H9 (cell line): Measurements from ENCODE around the gene LMX1B. TPM values are rescaled to one million over a fixed set of nuclear protein-coding genes. Genes with fewer than 3 reads are reported as not detected.

Experiments
- DNase-seq: peaks from one replicate; pipeline ENCODE4 v3.0.0-alpha.2; 2017
- H2AFZ ChIP-seq: one replicate; pipeline ENCODE4 v1.6.1; 2013; ENCODE audit warnings: mild to moderate bottlenecking, low read length, control low read depth, moderate library complexity
- H2AK5ac ChIP-seq: 2 replicates; pipeline ENCODE4 v1.6.1; 2013; ENCODE audit warnings: low read length, control low read depth, mixed read lengths; ENCODE audit not compliant: insufficient read length
- H2BK120ac ChIP-seq: one replicate; pipeline ENCODE4 v1.6.1; 2013; ENCODE audit warnings: low read depth, mild to moderate bottlenecking, low read length, control low read depth, inconsistent platforms; ENCODE audit not compliant: poor library complexity, severe bottlenecking
- H2BK12ac ChIP-seq: 2 replicates; pipeline ENCODE4 v1.6.1; 2013; ENCODE audit warnings: low read length, control low read depth, mixed read lengths, low read depth; ENCODE audit not compliant: insufficient read length
- H2BK15ac ChIP-seq: 2 replicates; pipeline ENCODE4 v1.6.1; 2013; ENCODE audit warnings: low read depth, low read length, control low read depth
- H2BK20ac ChIP-seq: one replicate; pipeline ENCODE4 v1.6.1; 2013; ENCODE audit warnings: low read depth, mild to moderate bottlenecking, low read length, control low read depth, inconsistent platforms; ENCODE audit not compliant: poor library complexity, severe bottlenecking
- H2BK5ac ChIP-seq: 2 replicates; pipeline ENCODE4 v1.6.1; 2013; ENCODE audit warnings: low read length, control low read depth, mixed read lengths; ENCODE audit not compliant: insufficient read length
- H3K14ac ChIP-seq: 2 replicates; pipeline ENCODE4 v1.6.1; 2013; ENCODE audit warnings: low read length, control low read depth; ENCODE audit not compliant: insufficient read depth
- H3K18ac ChIP-seq: 2 replicates; pipeline ENCODE4 v1.6.1; 2013; ENCODE audit warnings: low read depth, mild to moderate bottlenecking, mixed read lengths, low read length, control low read depth; ENCODE audit not compliant: insufficient read length
- H3K23ac ChIP-seq: 2 replicates; pipeline ENCODE4 v1.6.1; 2013; ENCODE audit warnings: low read length, control low read depth, mixed read lengths, low read depth; ENCODE audit not compliant: insufficient read length
- H3K23me2 ChIP-seq: 2 replicates; pipeline ENCODE4 v1.6.1; 2013; ENCODE audit warnings: low read depth, mild to moderate bottlenecking, mixed read lengths, low read length, control low read depth; ENCODE audit not compliant: insufficient read length, poor library complexity, severe bottlenecking
- H3K27ac ChIP-seq: 2 replicates; pipeline ENCODE4 v1.5.1; 2013; ENCODE audit warnings: low read length, control low read depth, mixed read lengths, low read depth; ENCODE audit not compliant: insufficient read length
- H3K27me3 ChIP-seq: 2 replicates; pipeline ENCODE4 v1.6.1; 2013; ENCODE audit warnings: low read length, control low read depth, inconsistent platforms; ENCODE audit not compliant: insufficient read depth
- H3K4ac ChIP-seq: 2 replicates; pipeline ENCODE4 v1.6.1; 2013; ENCODE audit warnings: low read depth, mild to moderate bottlenecking, control low read depth, inconsistent platforms, low read length, moderate library complexity
- H3K4me1 ChIP-seq: 2 replicates; pipeline ENCODE4 v1.6.1; 2013; ENCODE audit warnings: low read length, control low read depth, inconsistent platforms; ENCODE audit not compliant: insufficient read depth
- H3K4me2 ChIP-seq: 2 replicates; pipeline ENCODE4 v1.6.1; 2013; ENCODE audit warnings: low read length, control low read depth, mixed read lengths; ENCODE audit not compliant: insufficient read length, insufficient read depth
- H3K56ac ChIP-seq: 2 replicates; pipeline ENCODE4 v1.6.1; 2013; ENCODE audit warnings: low read depth, mild to moderate bottlenecking, mixed read lengths, low read length, control low read depth; ENCODE audit not compliant: insufficient read length
- H3K79me1 ChIP-seq: 2 replicates; pipeline ENCODE4 v1.6.1; 2013; ENCODE audit warnings: low read depth, mild to moderate bottlenecking, moderate library complexity, low read length, control low read depth, inconsistent platforms; ENCODE audit not compliant: insufficient read depth, poor library complexity, severe bottlenecking
- H3K79me2 ChIP-seq: 2 replicates; pipeline ENCODE4 v1.6.1; 2013; ENCODE audit warnings: low read length, control low read depth, inconsistent platforms; ENCODE audit not compliant: insufficient read depth
- H3K9ac ChIP-seq: 2 replicates; pipeline ENCODE4 v1.6.1; 2013; ENCODE audit warnings: low read length, control low read depth, mixed read lengths; ENCODE audit not compliant: insufficient read length; ENCODE audit errors: extremely low read depth
- H3K9me3 ChIP-seq: one replicate; pipeline ENCODE4 v1.6.1; 2013; ENCODE audit warnings: low read depth, low read length, inconsistent platforms; ENCODE audit not compliant: control insufficient read depth
- H3T11ph ChIP-seq: one replicate; pipeline ENCODE4 v1.6.1; 2013; ENCODE audit warnings: mild to moderate bottlenecking, low read length, control low read depth, inconsistent platforms
- H4K20me1 ChIP-seq: one replicate; pipeline ENCODE4 v1.6.1; 2013; ENCODE audit not compliant: control insufficient read depth, insufficient read length, insufficient read depth
- H4K5ac ChIP-seq: 2 replicates; pipeline ENCODE4 v1.6.1; 2013; ENCODE audit warnings: low read depth, mild to moderate bottlenecking, mixed read lengths, low read length, control low read depth; ENCODE audit not compliant: insufficient read length
- H4K8ac ChIP-seq: replicated peaks from 2 replicates; pipeline ENCODE4 v1.6.1; 2013; ENCODE audit warnings: low read length, control low read depth, mixed read lengths, low read depth; ENCODE audit not compliant: insufficient read length
- H4K91ac ChIP-seq: 2 replicates; pipeline ENCODE4 v1.6.1; 2013; ENCODE audit warnings: low read depth, mild to moderate bottlenecking, moderate library complexity, mixed read lengths, low read length, control low read depth; ENCODE audit not compliant: insufficient read length
- H3K27ac Mint-ChIP-seq, 3 experiments: 2 replicates in 2 of 3; 3 replicates in 1 of 3; pipeline ENCODE4 v1.8.0; 2020 to 2021; ENCODE audit warnings: mixed read lengths in 3 of 3, mild to moderate bottlenecking in 1 of 3, moderate library complexity in 1 of 3
- H3K27me3 Mint-ChIP-seq: 2 replicates; pipeline ENCODE4 v1.8.0; 2021; ENCODE audit warnings: low read depth, mild to moderate bottlenecking, moderate library complexity, mixed read lengths
- H3K36me3 Mint-ChIP-seq, 3 experiments: 2 replicates in 2 of 3; 3 replicates in 1 of 3; pipeline ENCODE4 v1.8.0; 2020 to 2021; ENCODE audit warnings: low read depth in 3 of 3, mixed read lengths in 3 of 3; ENCODE audit not compliant: insufficient read depth in 1 of 3
- H3K4me1 Mint-ChIP-seq, 2 experiments: 2 replicates each; pipeline ENCODE4 v1.8.0; 2020; ENCODE audit warnings: mixed read lengths in 2 of 2
- H3K4me3 Mint-ChIP-seq, 2 experiments: 2 replicates in 1 of 2; 3 replicates in 1 of 2; pipeline ENCODE4 v1.8.0; 2020 to 2021; ENCODE audit warnings: mild to moderate bottlenecking in 2 of 2, mixed read lengths in 2 of 2, moderate library complexity in 1 of 2
- H3K9me3 Mint-ChIP-seq, 2 experiments: 2 replicates in 1 of 2; 3 replicates in 1 of 2; pipeline ENCODE4 v1.8.0; 2020; ENCODE audit warnings: mild to moderate bottlenecking in 2 of 2, mixed read lengths in 2 of 2, moderate library complexity in 1 of 2
- WGBS: extraction: QIAGEN DNeasy Blood & Tissue Kit; methylation state at CpG from one replicate; pipeline ENCODE4 v1.1.7; 2013; ENCODE audit warnings: missing lambda C conversion rate, low lambda C conversion rate, mixed read lengths; ENCODE audit not compliant: insufficient read length; ENCODE audit errors: extremely low coverage; 5-methylcytosine and 5-hydroxymethylcytosine counted together
- total RNA-seq: library from RNA; stranded (reverse); gene quantifications from 2 replicates; pipeline ENCODE4 v1.2.1, GENCODE V29; 2021
- TF ChIP-seq, protein P1 (sequence below): fragments of 200-600 bp; sonication (generic); conservative IDR thresholded peaks from 3 replicates; pipeline ENCODE4 v1.8.0; 2021; ENCODE audit warnings: antibody characterized with exemption, mild to moderate bottlenecking

LMX1B gene
- total RNA-seq, 1 experiment from 2014 or later: 0.85 TPM

DNA sequence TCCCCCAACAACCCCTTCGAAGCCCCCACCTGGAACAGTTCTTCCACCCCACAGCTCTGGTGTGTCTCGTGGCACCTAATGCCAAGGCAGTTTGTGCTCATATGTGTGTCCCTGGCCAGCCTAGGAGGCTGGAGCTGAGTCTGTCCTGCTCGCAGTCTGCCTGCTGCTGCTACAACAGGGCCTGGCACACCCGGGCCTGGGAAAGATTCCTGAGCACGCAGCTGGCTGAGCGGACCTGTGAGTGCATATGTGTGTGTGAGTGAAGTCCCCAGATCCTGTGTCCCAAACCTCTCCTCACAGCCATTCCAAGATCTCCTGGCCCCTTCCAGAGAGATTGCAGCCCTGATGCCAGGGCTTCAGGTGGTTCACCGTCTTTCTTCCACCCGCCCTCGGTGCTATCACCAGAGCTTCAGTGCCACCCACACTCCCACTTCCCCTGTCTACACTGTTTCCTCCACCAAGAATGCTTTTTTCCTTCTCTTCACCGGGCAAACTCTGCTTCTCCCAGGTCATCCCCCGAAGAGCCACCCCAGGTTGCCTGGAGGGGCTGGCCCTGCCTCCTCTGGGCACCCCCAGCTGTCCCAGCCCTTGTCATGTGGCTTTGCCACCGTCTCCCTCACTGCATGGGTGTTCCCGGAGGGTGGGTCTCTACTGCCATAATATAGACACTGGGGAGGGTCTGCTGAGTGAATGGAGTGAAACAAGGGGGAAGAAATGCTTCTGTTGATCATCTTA lies 28.4 kb downstream of the LMX1B start:
- Mint-ChIP-seq H3K27ac (no peak overlapping the region; a peak in 1 of 7 replicates), H3K9me3 (no peaks in the 10 kb centered on the region), H3K4me3 (0 out of 5 replicates have a peak overlapping the region, but pooled peaks of 1 of the 2 experiments have one; percentile 43), H3K4me1 (peaks cover 19 to 47% of the 10 kb centered on the region in 2 experiments), H3K36me3 (no peaks in the 10 kb centered on the region; a peak in 1 of 7 replicates), H3K27me3 (peaks cover 99% of the 10 kb centered on the region)
- H3K79me1 ChIP-seq: no peaks in the 10 kb centered on the region
- no peak overlapping the region for H2BK15ac ChIP-seq
- peaks cover 12% of the 10 kb centered on the region; the same call in 1 of the 2 replicates for H3K27me3 ChIP-seq
- H2AFZ ChIP-seq: no peak overlapping the region
- no peak for DNase-seq
- no peaks in the 10 kb centered on the region for H3K9me3 ChIP-seq
- no peak overlapping the region for H2BK120ac ChIP-seq
- H3K4me2 ChIP-seq: no peak overlapping the region
- H3K23ac ChIP-seq: no peak overlapping the region
- no peak overlapping the region for H2AK5ac ChIP-seq
- H3K56ac ChIP-seq: no peak overlapping the region
- H3K9ac ChIP-seq: no peak overlapping the region
- no peak overlapping the region for H4K5ac ChIP-seq
- H2BK5ac ChIP-seq: no peak overlapping the region
- no peak overlapping the region for H2BK20ac ChIP-seq
- no peak overlapping the region for H3K4ac ChIP-seq
- H2BK12ac ChIP-seq: no peak overlapping the region
- H3K79me2 ChIP-seq: no peaks in the 10 kb centered on the region
- WGBS: no CpG with 5 or more reads among the region's 13 CpGs
- no peaks in the 10 kb centered on the region for H3K4me1 ChIP-seq
- no peak overlapping the region for H3T11ph ChIP-seq
- H4K8ac ChIP-seq: no peak overlapping the region
- H4K91ac ChIP-seq: no peak overlapping the region
- H3K27ac ChIP-seq: no peak overlapping the region
- H3K14ac ChIP-seq: no peak overlapping the region; the same call in 1 of the 2 replicates
- TF ChIP-seq, protein P1, sequence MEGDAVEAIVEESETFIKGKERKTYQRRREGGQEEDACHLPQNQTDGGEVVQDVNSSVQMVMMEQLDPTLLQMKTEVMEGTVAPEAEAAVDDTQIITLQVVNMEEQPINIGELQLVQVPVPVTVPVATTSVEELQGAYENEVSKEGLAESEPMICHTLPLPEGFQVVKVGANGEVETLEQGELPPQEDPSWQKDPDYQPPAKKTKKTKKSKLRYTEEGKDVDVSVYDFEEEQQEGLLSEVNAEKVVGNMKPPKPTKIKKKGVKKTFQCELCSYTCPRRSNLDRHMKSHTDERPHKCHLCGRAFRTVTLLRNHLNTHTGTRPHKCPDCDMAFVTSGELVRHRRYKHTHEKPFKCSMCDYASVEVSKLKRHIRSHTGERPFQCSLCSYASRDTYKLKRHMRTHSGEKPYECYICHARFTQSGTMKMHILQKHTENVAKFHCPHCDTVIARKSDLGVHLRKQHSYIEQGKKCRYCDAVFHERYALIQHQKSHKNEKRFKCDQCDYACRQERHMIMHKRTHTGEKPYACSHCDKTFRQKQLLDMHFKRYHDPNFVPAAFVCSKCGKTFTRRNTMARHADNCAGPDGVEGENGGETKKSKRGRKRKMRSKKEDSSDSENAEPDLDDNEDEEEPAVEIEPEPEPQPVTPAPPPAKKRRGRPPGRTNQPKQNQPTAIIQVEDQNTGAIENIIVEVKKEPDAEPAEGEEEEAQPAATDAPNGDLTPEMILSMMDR: no peak
- no peak overlapping the region for H3K18ac ChIP-seq
- H3K23me2 ChIP-seq: peaks cover 6% of the 10 kb centered on the region
- H4K20me1 ChIP-seq: no peaks in the 10 kb centered on the region
